Measurements from ENCODE around the gene NTF3. TPM values are rescaled to one million over a fixed set of nuclear protein-coding genes. Genes with fewer than 3 reads are reported as not detected.

NTF3 gene
- total and polyA plus RNA-seq, 2 of the 8 experiments (the other 6 are each of a cell fraction or from before 2014, with no cell fraction given): 1.4 to 2.3 TPM

GRCh38 chr12:5488626-5488955 lies 56.7 kb downstream of the NTF3 start (continued):
- TF ChIP-seq CHD7 (IDR thresholded peaks at IDR 0.05; ENCODE audit: insufficient replicate concordance, low read length) (no peak), EZH2 (IDR thresholded peaks at IDR 0.05; ENCODE audit: low read depth, low read length, severe bottlenecking) (no peak), JUND (IDR thresholded peaks at IDR 0.05; ENCODE audit: low read length) (no peak), TBP (IDR thresholded peaks at IDR 0.05; ENCODE audit: low read depth, low read length) (no peak), ASH2L (IDR thresholded peaks at IDR 0.05; ENCODE audit: low read length) (no peak), USF2 (IDR thresholded peaks at IDR 0.05; ENCODE audit: low read length) (no peak), YY1 (IDR thresholded peaks at IDR 0.05; ENCODE audit: low read depth, low read length) (no peak), CREB1 (IDR thresholded peaks at IDR 0.05) (no peak)
- TF ChIP-seq, protein P1, sequence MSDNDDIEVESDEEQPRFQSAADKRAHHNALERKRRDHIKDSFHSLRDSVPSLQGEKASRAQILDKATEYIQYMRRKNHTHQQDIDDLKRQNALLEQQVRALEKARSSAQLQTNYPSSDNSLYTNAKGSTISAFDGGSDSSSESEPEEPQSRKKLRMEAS (IDR thresholded peaks at IDR 0.05): no peak
